ENCODE measurements around the gene GPM6B. TPM values are rescaled to one million over a fixed set of nuclear protein-coding genes. Genes with fewer than 3 reads are reported as not detected.

GPM6B gene
- total RNA-seq, 4 donors from 2014 or later = 199 to 408 (median 299) TPM

GRCh38 chrX:13721819-13722519 is 94.9 kb downstream of the GPM6B start:
- Histone ChIP-seq H3K4me3 (no peak overlapping the region), H3K9me3 (no peaks in the 10 kb centered on the region), H3K36me3 (peaks cover 0 to 3% (median 0%) of the 10 kb centered on the region in 3 donors), H3K4me1 (peaks cover 0 to 7% (median 0%) of the 10 kb centered on the region in 4 donors), H3K27ac (peak overlapping the region in 1 of 4 donors; percentile 20), H3K27me3 (no peaks in the 10 kb centered on the region)
- 49 to 63% methylated on average over 7 of the region's 7 CpGs for WGBS, 2 donors
- no peak for DNase-seq (ENCODE audit: low spot score in 2 of 2)
- TF ChIP-seq CTCF (IDR thresholded peaks at IDR 0.05) = no peak
- no peak for TF ChIP-seq POLR2A (IDR thresholded peaks at IDR 0.05)
- no peak for TF ChIP-seq EP300 (IDR thresholded peaks at IDR 0.05)

GRCh38 chrX:13721371-13721770 is 95.5 kb downstream of the GPM6B start:
- WGBS, 2 donors = 92 to 94% methylated on average over 4 of the region's 4 CpGs
- TF ChIP-seq CTCF (IDR thresholded peaks at IDR 0.05) (no peak), EP300 (IDR thresholded peaks at IDR 0.05) (no peak), POLR2A (IDR thresholded peaks at IDR 0.05) (no peak)
- H3K4me1 ChIP-seq = peaks cover 0 to 7% (median 0%) of the 10 kb centered on the region in 4 donors
- H3K4me3 ChIP-seq = no peak overlapping the region
- peaks cover 0 to 3% (median 0%) of the 10 kb centered on the region in 3 donors for H3K36me3 ChIP-seq
- H3K27ac ChIP-seq = peak overlapping the region in 1 of 4 donors; percentile 20
- no peaks in the 10 kb centered on the region for H3K9me3 ChIP-seq
- H3K27me3 ChIP-seq = no peaks in the 10 kb centered on the region
- DNase-seq (ENCODE audit: low spot score in 2 of 2) = no peak

Other genes starting within 250 kb of the GPM6B start
- not detected for gene EGFL6, start 247.5 kb downstream of the GPM6B start, total RNA-seq
- 1 to 10 TPM; 2.9 to 6.1 (median 5.0) TPM for gene TCEANC, start 164.0 kb downstream of the GPM6B start, total RNA-seq
- 10 to 100 TPM; 20.1 to 69.5 (median 24.9) TPM for gene RAB9A, start 128.0 kb downstream of the GPM6B start, total RNA-seq
- gene TRAPPC2, start 82.5 kb downstream of the GPM6B start, total RNA-seq = 10 to 100 TPM in 3 of 4 donors, 1 to 10 TPM in 1; 9.0 to 13.8 (median 11.6) TPM
- 10 to 100 TPM; 14.7 to 38.1 (median 31.3) TPM for gene OFD1, start 82.3 kb downstream of the GPM6B start, total RNA-seq
- gene GEMIN8, start 212.8 kb upstream of the GPM6B start, total RNA-seq = 10 to 100 TPM; 27.8 to 41.4 (median 37.9) TPM

Data from tibial nerve (tissue), 4 donors.